GM19324 (cell line): Measurements from ENCODE around the gene EMP1.

Source experiments
- ATAC-seq: cut with Tn5 transposase; IDR thresholded peaks from one replicate; pipeline ENCODE4 v1.9.1; 2021; ENCODE audit warnings: mild to moderate bottlenecking, moderate library complexity; ENCODE audit not compliant: unreplicated experiment, low FRiP score

EMP1 gene, protein sequence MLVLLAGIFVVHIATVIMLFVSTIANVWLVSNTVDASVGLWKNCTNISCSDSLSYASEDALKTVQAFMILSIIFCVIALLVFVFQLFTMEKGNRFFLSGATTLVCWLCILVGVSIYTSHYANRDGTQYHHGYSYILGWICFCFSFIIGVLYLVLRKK

DNA sequence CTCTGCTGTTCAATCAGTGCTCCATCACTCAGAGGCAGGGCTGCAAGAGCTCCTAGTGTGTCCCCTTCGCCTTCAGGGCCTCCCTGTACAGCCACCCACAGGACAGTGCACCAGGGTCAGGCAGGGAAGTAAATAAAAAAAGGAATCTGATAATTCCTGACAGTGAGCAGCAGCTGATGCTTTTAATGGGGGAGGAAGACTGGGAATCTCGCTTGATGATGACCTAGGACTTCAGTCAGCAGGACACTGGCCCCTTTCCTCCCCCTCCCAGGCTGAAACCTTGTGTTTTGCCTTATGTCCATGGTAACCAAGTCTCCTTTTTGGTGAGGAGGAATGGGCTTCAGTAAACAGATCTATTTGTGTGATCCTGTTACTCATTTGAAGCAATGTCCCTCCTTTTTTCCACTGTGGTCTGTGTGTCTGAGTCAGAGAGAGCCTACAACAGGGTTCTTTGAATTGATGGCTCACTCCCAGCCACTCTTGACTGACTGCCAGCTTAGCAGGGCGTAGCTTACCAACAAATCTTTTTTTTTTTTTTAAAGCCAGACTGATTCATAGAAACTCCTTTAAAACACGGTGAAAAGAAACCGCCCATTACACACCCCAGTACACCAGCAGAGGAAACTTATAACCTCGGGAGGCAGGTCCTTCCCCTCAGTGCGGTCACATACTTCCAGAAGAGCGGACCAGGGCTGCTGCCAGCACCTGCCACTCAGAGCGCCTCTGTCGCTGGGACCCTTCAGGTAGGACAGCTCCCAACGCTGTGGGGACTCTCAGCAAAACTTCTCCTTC, at the start of gene EMP1:
EMP1 (plus strand) TSS at position 597 of the 792 bp plus-strand sequence. CDS start 14,785 bp downstream, outside the sequence.
- peak; percentile 67 for ATAC-seq

- ATAC-seq = no peak
These were observed 48.6 kb upstream of the EMP1 start for GRCh38 chr12:13147688-13148484.

GRCh38 chr12:13148485-13148847, 48.1 kb upstream of the EMP1 start:
- ATAC-seq = no peak

DNA sequence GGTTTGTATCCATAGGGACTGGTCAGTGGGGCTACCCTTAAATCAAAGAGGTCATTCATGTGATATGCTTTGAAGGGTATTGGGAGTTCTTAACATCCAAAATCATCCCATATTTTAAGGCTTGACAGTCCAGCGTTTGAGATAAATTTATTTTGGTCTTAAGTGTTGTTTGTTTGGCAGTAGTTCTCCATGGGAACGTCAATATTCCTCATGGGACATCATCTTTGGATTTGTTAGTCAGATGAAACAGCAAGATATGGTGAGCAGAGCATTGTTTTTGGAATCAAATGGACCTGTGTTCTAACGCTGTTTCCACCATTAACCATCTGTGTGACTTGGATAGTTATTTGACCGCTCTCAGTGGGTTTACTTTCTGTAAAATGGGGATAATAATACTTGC, 47.1 kb upstream of the EMP1 start:
- ATAC-seq = no peak

DNA sequence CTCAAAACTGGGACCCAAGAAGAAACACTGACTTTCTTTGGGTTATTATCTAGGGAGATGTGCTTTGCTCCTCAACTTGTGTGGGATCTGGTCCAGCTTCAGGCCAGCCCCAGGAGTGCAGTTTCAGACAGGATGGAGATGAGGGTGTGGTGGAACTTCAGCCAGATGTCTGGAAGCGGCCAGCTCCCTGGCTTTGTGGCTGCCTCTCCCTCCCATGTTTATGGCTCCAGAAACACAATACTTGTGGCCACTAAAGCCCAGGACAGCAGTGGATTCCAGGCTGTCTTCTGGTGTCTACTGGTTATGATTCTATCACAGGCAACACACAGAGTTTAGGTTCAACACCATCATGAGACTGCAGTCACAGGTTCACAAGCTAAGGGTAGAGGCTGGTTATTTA, 44.2 kb upstream of the EMP1 start:
- ATAC-seq = no peak

DNA sequence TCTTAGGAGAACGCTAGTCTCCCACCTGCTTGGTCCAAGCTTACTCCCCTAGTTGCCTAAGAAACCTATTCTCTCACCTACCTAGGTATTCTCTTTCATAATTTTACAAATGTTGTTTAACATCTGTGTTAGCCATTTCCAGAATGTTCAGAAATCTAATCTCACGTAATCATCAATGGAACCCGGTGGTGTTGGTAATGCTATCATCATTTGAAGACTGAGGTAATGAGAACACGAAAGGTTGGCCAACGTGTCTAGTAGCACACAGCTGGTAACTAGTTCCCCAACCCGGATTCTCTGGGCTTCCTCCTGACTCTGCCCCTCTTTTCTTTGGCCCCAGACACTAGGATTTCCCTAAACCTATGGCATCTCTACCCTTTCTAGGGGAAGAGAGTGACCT, 43.8 kb upstream of the EMP1 start:
- ATAC-seq = no peak

DNA sequence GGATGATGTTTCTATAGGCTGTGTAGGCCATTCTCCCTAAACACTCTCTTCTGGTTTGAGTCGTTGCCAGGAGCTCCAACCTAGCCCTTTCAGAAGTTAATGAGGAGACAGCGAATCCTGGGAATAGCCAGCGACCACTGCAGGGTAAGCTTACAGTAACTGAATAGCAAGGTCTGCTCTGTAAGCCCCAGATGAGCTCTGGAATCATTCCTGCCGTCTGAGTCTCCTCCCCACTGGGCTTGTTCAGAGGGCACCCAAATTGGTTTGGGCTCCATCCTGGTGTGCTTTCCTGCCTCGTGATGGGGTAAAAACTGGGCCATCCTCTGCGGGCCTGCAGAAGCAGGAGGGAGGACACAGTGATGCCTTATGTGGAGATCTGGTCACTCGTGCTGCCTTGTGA, 43.3 kb upstream of the EMP1 start:
- ATAC-seq = no peak

- no peak for ATAC-seq
These were observed 42.4 kb upstream of the EMP1 start for GRCh38 chr12:13154027-13154538.

GRCh38 chr12:13154831-13155230, 41.7 kb upstream of the EMP1 start:
- ATAC-seq = no peak

DNA sequence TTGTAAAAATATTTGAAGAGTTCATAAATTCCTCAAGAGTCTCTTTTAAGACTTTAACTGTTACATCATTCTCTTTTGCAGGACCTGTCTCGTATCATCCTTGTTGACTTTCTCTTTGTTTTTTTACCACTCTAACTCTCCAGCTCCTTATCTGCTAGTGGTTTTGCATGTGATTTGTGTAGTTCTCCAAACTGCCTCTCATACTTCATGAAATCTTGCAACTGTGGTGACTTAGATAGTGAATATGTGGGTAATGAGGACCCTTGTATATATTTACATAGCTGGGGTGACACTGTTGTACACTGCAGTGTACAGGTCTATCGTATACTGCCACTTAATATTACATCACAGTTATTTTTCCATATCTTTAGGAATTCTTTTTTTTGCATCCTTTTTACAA, 40.2 kb upstream of the EMP1 start:
- ATAC-seq = no peak

DNA sequence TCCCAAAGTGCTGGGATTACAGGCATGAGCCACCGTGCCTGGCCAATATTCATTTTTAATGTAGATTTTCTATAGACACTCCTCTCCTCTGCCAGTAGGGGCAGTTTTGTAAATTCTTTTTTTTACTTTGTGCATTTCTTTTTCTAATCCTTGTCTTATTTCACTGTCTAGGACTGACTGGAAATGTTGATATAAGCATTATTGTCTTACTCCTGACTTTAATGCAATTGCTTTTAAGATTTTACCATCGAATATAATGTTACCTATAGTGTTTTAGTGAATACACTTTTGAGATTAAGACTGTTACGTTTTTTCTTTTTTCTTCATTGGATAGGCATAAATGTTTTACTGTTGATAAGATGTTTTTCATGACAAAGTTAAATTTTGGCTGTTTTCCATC, 35.4 kb upstream of the EMP1 start:
- no peak for ATAC-seq

GRCh38 chr12:13162904-13163303, 33.6 kb upstream of the EMP1 start:
- no peak for ATAC-seq

GRCh38 chr12:13163868-13164635, 32.5 kb upstream of the EMP1 start:
- no peak for ATAC-seq

DNA sequence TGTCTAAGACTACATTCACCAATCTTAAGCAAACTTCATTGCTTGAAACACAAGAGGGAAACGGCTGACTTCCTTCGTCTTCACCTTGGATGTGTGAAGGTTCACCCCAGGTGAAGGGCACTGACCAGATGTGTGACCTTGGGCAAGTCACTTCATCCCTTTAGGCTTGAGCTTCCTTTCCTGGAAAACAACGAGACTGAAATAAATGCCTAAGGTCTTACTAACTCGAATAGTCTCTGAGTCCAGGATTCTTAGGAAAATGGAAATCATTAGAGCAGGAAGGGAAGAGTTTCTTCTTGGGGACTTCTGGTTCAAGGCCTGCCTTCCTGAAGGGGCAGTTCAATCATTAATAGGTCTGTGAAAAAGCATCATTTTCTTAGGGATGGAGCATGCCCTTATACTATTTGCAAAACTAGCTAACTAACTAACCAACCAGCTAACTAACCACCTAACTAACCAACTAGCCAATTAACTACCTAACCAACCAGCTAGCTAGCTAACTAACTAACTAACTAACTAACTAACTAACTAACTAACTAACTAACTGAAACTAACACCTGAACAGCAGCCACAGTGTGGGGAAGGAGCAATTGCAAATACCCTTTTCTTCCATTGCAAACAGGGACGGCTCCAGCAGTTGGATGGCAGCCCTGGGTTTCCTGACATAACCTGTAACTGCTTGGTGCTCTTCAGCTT, 31.5 kb upstream of the EMP1 start:
- ATAC-seq = no peak

DNA sequence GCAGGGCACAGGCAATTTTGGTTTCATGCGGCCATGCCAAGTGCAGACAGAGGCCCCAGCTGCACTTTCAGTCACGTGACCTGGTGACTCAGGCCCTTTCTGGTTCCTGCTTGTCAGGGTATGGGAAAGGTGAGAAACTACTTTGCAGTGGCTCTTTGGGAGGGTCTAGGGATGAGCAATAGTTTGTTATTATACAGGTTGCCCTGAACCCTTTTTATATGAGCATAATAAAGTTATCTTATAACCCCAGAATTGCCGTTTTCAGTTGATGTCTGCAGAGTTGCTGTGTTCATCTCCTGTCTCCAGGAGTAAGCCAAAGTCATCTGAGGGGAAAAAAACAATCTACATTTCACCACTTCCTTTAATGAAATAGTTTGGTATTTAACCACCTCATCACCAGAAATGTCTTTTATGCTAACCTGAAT, 30.9 kb upstream of the EMP1 start:
- peak; percentile 83 for ATAC-seq

- ATAC-seq = no peak
These were observed 29.3 kb upstream of the EMP1 start for GRCh38 chr12:13167226-13167625.

GRCh38 chr12:13167906-13168305, 28.6 kb upstream of the EMP1 start:
- ATAC-seq = no peak

DNA sequence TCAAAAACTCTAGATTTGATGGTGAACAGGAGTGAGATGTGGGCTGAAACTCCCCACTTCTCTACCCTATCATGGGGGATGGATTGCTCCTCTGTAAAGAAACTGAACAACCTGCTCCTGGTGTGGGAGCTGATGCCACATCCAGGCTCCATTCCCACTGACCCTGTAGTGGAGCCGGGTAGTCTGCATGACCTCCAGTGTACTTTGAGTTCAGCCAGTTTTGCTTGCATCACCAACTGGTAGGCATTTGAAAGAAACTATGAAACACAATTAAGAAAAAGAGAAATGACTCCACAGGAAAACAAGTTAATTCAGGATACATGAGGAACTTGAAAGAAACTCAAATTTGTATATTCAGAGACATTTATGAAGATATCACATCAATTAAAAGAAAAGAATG, 27.3 kb upstream of the EMP1 start:
- ATAC-seq = no peak

- no peak for ATAC-seq
These were observed 25.5 kb upstream of the EMP1 start for GRCh38 chr12:13170892-13171490.
